Cardiac muscle cell (in vitro differentiated cells and primary cell): ENCODE measurements around the gene NMRK2. TPM values are rescaled to one million over a fixed set of nuclear protein-coding genes. Genes with fewer than 3 reads are reported as not detected.
"Not testable (repeated sequence)": the region's sequence is repeated elsewhere in the genome, so short reads cannot be mapped to it uniquely, and the experiment has no call there.

Experiments used
- DNase-seq, 2 donors: peaks; one replicate each; pipeline versions ENCODE4 v3.0.0 to v3.0.0-alpha.2; 2010 to 2017; ENCODE audit warnings: low read depth in 1 of 2, low spot score in 1 of 2
- H3K27ac ChIP-seq: fragments of 200-600 bp; sonication (generic); 2 replicates; pipeline ENCODE4 v1.5.1; 2016
- H3K27me3 ChIP-seq: fragments of 200-600 bp; sonication (generic); 2 replicates; pipeline ENCODE4 v1.6.0; 2016; ENCODE audit warnings: control low read depth
- H3K36me3 ChIP-seq: fragments of 200-600 bp; sonication (generic); 2 replicates; pipeline ENCODE4 v1.5.1; 2016; ENCODE audit warnings: control low read depth
- H3K4me1 ChIP-seq: fragments of 200-600 bp; sonication (generic); 2 replicates; pipeline ENCODE4 v1.8.1; 2017; ENCODE audit warnings: low read depth, mild to moderate bottlenecking, mixed run types
- H3K4me3 ChIP-seq: fragments of 200-600 bp; sonication (generic); 2 replicates; pipeline ENCODE4 v1.5.1; 2016; ENCODE audit warnings: mild to moderate bottlenecking
- H3K9me3 ChIP-seq: fragments of 200-600 bp; sonication (generic); 2 replicates; pipeline ENCODE4 v1.5.1; 2017; ENCODE audit warnings: low read depth, mild to moderate bottlenecking, control low read depth
- CTCF ChIP-seq: IDR thresholded peaks from 2 replicates; pipeline ENCODE4 v1.5.1; 2012; ENCODE audit warnings: low read depth, mild to moderate bottlenecking, low read length
- polyA plus RNA-seq: library from polyadenylated mRNA; unstranded; fragments of >200 nt; fragmentation: Nextera tagmentation; extraction: Ambion mirVana; gene quantifications from 2 replicates; pipeline ENCODE4 v1.2.1, GENCODE V29; 2016
- total RNA-seq: library from RNA; depleted of rRNA; stranded (reverse); fragments of >200 nt; gene quantifications from 2 replicates; pipeline ENCODE4 v1.2.3, GENCODE V29; 2016

The NMRK2 gene
- total and polyA plus RNA-seq, 2 experiments from 2014 or later, result 32.9 to 39.4 TPM

GRCh38 chr19:3942790-3943409 is 10.0 kb downstream of the NMRK2 start:
- Histone ChIP-seq H3K36me3 (no peaks in the 10 kb centered on the region), H3K9me3 (no peaks in the 10 kb centered on the region), H3K4me3 (no peak overlapping the region), H3K27me3 (no peaks in the 10 kb centered on the region), H3K27ac (peak overlapping the region; percentile 39), H3K4me1 (no peaks in the 10 kb centered on the region)
- DNase-seq, result no peak
- TF ChIP-seq CTCF, result no peak

GRCh38 chr19:3944018-3944721 is 11.3 kb downstream of the NMRK2 start:
- DNase-seq, result no peak
- Histone ChIP-seq H3K4me1 (no peaks in the 10 kb centered on the region), H3K9me3 (no peaks in the 10 kb centered on the region), H3K27ac (no peak overlapping the region), H3K27me3 (no peaks in the 10 kb centered on the region), H3K4me3 (no peak overlapping the region), H3K36me3 (no peaks in the 10 kb centered on the region)
- no peak for TF ChIP-seq CTCF

GRCh38 chr19:3945838-3946237 is 13.0 kb downstream of the NMRK2 start:
- no peak overlapping the region for H3K27ac ChIP-seq
- no peaks in the 10 kb centered on the region for H3K27me3 ChIP-seq
- H3K4me1 ChIP-seq, result peaks cover 8% of the 10 kb centered on the region
- no peak overlapping the region for H3K4me3 ChIP-seq
- H3K9me3 ChIP-seq, result no peaks in the 10 kb centered on the region
- no peaks in the 10 kb centered on the region for H3K36me3 ChIP-seq
- no peak for TF ChIP-seq CTCF
- peak in 1 of 2 donors; percentile 38 for DNase-seq

- not testable (repeated sequence) for H3K27me3 ChIP-seq, H3K27ac ChIP-seq, DNase-seq, H3K4me3 ChIP-seq, H3K36me3 ChIP-seq, H3K9me3 ChIP-seq
- H3K4me1 ChIP-seq, result peaks cover 18% of the 10 kb centered on the region
These were observed 14.6 kb downstream of the NMRK2 start for GRCh38 chr19:3947316-3947933.

- H3K4me3 ChIP-seq, result no peak overlapping the region
- H3K36me3 ChIP-seq, result no peaks in the 10 kb centered on the region
- no peaks in the 10 kb centered on the region for H3K27me3 ChIP-seq
- no peak for DNase-seq
- H3K4me1 ChIP-seq, result peaks cover 18% of the 10 kb centered on the region
- no peak overlapping the region for H3K27ac ChIP-seq
- TF ChIP-seq CTCF, result no peak
- no peaks in the 10 kb centered on the region for H3K9me3 ChIP-seq
These were observed 16.4 kb downstream of the NMRK2 start for GRCh38 chr19:3949294-3949693.
